ENCODE data around the gene IMMP2L. TPM values are rescaled to one million over a fixed set of nuclear protein-coding genes. Genes with fewer than 3 reads are reported as not detected.

The IMMP2L gene
- total RNA-seq, 4 donors from 2014 or later, result 13.5 to 23.7 (median 18.3) TPM

GRCh38 chr7:110681941-110682340 lies 880.4 kb downstream of the IMMP2L start:
- 40 to 47% methylated on average over 1 of the region's 1 CpG for WGBS, 2 donors
- H3K4me1 ChIP-seq, result no peaks in the 10 kb centered on the region

DNA sequence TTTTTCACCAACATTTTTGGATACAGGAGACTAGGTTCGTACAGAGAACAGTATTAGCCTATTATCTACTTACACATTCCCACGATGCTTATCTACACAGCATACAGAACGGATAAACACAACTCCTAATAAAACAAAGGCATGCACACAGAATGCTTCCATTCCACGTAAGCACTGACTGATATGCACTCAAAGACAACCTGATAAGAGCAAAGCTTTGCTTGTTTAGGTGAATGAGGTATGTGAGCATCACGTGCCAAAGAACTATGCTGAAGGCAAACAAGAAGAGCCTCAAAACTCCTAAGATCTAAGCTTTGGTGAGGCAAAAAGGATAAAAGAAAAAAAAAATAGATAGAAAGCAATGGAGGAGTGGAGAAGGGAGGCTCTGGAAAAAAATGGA lies 884.9 kb downstream of the IMMP2L start:
- Histone ChIP-seq H3K27me3 (no peaks in the 10 kb centered on the region), H3K4me3 (no peak overlapping the region), H3K4me1 (no peaks in the 10 kb centered on the region), H3K9me3 (peaks cover 0 to 19% (median 0%) of the 10 kb centered on the region in 4 donors), H3K27ac (no peak overlapping the region), H3K36me3 (peaks cover 0 to 16% (median 0%) of the 10 kb centered on the region in 3 donors)
- WGBS, 2 donors, result 90 to 92% methylated on average over 5 of the region's 5 CpGs
- no peak for DNase-seq (ENCODE audit: low spot score in 2 of 2)
- no peak for TF ChIP-seq EP300 (IDR thresholded peaks at IDR 0.05)
- TF ChIP-seq POLR2A (IDR thresholded peaks at IDR 0.05), result no peak
- TF ChIP-seq, protein P1, sequence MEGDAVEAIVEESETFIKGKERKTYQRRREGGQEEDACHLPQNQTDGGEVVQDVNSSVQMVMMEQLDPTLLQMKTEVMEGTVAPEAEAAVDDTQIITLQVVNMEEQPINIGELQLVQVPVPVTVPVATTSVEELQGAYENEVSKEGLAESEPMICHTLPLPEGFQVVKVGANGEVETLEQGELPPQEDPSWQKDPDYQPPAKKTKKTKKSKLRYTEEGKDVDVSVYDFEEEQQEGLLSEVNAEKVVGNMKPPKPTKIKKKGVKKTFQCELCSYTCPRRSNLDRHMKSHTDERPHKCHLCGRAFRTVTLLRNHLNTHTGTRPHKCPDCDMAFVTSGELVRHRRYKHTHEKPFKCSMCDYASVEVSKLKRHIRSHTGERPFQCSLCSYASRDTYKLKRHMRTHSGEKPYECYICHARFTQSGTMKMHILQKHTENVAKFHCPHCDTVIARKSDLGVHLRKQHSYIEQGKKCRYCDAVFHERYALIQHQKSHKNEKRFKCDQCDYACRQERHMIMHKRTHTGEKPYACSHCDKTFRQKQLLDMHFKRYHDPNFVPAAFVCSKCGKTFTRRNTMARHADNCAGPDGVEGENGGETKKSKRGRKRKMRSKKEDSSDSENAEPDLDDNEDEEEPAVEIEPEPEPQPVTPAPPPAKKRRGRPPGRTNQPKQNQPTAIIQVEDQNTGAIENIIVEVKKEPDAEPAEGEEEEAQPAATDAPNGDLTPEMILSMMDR (IDR thresholded peaks at IDR 0.05), result no peak

More at GRCh38 chr7:110681941-110682340, 880.4 kb downstream of the IMMP2L start:
- DNase-seq (ENCODE audit: low spot score in 2 of 2), result no peak
- H3K36me3 ChIP-seq, result no peaks in the 10 kb centered on the region
- no peak overlapping the region for H3K27ac ChIP-seq
- H3K4me3 ChIP-seq, result no peak overlapping the region
- H3K27me3 ChIP-seq, result no peaks in the 10 kb centered on the region
- H3K9me3 ChIP-seq, result no peaks in the 10 kb centered on the region
- TF ChIP-seq, protein P1 (IDR thresholded peaks at IDR 0.05), result no peak
- no peak for TF ChIP-seq POLR2A (IDR thresholded peaks at IDR 0.05)
- TF ChIP-seq EP300 (IDR thresholded peaks at IDR 0.05), result no peak

DNA sequence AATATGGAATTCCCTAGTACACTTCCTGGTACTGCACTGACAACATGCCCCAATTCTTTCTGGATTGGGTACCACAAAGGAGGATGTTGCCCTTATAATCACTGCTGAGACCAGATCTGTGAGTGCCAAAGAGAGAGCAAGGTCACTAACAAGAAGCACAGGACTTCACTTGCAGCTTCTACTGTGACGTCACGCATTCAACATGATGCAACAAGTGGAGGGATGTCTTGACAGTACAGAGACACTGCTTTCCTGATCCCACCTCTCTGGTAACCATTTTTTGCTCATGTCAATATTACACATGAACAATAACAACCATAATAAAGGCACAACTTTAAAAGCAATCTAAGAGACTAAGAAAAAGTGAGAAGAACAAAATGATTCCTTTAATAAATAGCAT lies 885.5 kb downstream of the IMMP2L start:
- no peak for DNase-seq (ENCODE audit: low spot score in 2 of 2)
- no peak overlapping the region for H3K4me3 ChIP-seq
- peaks cover 0 to 17% (median 0%) of the 10 kb centered on the region in 3 donors for H3K36me3 ChIP-seq
- TF ChIP-seq EP300 (IDR thresholded peaks at IDR 0.05), result no peak
- no peak for TF ChIP-seq POLR2A (IDR thresholded peaks at IDR 0.05)
- TF ChIP-seq, protein P1 (IDR thresholded peaks at IDR 0.05), result no peak
- H3K9me3 ChIP-seq, result peaks cover 0 to 22% (median 0%) of the 10 kb centered on the region in 4 donors
- WGBS, 2 donors, result 92 to 100% methylated on average over 2 of the region's 2 CpGs
- no peaks in the 10 kb centered on the region for H3K4me1 ChIP-seq
- no peak overlapping the region for H3K27ac ChIP-seq
- no peaks in the 10 kb centered on the region for H3K27me3 ChIP-seq

DNA sequence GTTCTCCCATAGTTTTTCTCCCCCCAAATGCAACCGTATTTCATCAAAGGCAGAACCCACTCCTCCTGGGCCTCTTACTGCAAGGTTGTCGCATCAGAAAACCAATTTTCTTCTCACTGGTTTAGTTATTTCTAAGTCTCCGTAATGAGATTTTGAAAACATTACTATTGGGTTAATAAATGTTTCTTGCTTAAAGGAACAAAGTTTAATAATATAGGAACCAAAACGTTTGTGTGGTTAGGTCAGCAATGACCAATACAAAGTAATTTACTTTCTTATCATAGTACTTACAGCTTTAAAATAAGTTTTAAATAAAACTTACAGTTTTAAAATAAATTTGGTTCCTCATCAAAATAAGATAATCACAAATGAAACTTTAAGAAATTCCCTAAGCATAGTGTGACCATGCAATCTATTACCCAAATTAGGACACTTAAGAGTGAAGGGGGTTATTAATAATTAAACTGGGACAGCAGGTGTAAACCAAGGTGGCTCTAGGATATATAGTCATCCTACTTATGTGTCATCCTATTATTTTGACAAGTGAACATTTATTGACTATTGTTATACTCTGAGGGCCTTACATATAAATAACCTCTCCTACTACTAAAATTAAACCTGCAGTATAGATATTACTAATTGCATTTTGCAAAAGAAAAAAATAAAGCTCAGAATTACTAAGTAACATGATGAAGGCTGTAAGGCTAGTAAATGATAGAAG lies 886.7 kb downstream of the IMMP2L start:
- no peak overlapping the region for H3K27ac ChIP-seq
- H3K4me3 ChIP-seq, result no peak overlapping the region
- H3K9me3 ChIP-seq, result peaks cover 0 to 22% (median 4%) of the 10 kb centered on the region in 4 donors
- H3K27me3 ChIP-seq, result no peaks in the 10 kb centered on the region
- no peaks in the 10 kb centered on the region for H3K4me1 ChIP-seq
- TF ChIP-seq POLR2A (IDR thresholded peaks at IDR 0.05), result no peak
- TF ChIP-seq, protein P1 (IDR thresholded peaks at IDR 0.05), result no peak
- no peak for TF ChIP-seq EP300 (IDR thresholded peaks at IDR 0.05)
- 91% methylated on average over 4 of the region's 4 CpGs for WGBS, 2 donors
- DNase-seq (ENCODE audit: low spot score in 2 of 2), result no peak
- H3K36me3 ChIP-seq, result peaks cover 0 to 17% (median 0%) of the 10 kb centered on the region in 3 donors

DNA sequence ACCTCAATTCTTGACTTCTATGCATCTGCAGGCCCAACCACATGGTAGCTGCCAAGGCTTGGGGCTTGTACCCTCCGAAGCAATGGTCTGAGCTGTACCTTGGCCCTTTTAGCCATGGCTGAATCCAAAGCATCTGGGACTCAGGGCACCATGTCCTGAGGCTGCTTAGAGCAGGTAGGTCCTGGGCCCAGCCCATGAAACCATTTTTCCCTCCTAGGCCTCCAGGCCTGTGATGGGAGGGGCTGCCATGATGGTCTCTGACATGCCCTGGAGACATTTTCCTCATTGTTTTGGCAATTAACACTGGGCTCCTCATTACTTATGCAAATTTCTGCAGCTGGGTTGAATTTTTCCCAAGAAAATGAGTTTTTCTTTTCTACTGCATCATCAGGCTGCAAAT lies 889.1 kb downstream of the IMMP2L start:
- no peak overlapping the region for H3K4me3 ChIP-seq
- DNase-seq (ENCODE audit: low spot score in 2 of 2), result no peak
- no peaks in the 10 kb centered on the region for H3K4me1 ChIP-seq
- peaks cover 0 to 22% (median 4%) of the 10 kb centered on the region in 4 donors for H3K9me3 ChIP-seq
- H3K27me3 ChIP-seq, result no peaks in the 10 kb centered on the region
- H3K36me3 ChIP-seq, result peaks cover 0 to 17% (median 0%) of the 10 kb centered on the region in 3 donors
- TF ChIP-seq POLR2A (IDR thresholded peaks at IDR 0.05) (no peak), EP300 (IDR thresholded peaks at IDR 0.05) (no peak)
- TF ChIP-seq, protein P1 (IDR thresholded peaks at IDR 0.05), result no peak
- H3K27ac ChIP-seq, result no peak overlapping the region
- 83 to 100% methylated on average over 1 of the region's 1 CpG for WGBS, 2 donors
